K562 (cell line): ENCODE results near the gene ARHGAP8. TPM values are rescaled to one million over a fixed set of nuclear protein-coding genes. Genes with fewer than 3 reads are reported as not detected.

ENCODE experiments used
- ATAC-seq: fragments of 200-7000 bp; cut with Tn5 transposase; 3 replicates; pipeline ENCODE4 v1.9.1; 2020; ENCODE audit warnings: moderate library complexity
- BruUV-seq: library from RNA; stranded (reverse); fragments of 400-500 nt; replicated peaks from 2 replicates; lab custom pipeline; 2021; lab: Mats Ljungman, UMichigan
- CTCF ChIA-PET: fragments of 300-600 bp; formaldehyde crosslinking; extraction: SDS; loops from one replicate; lab custom pipeline; 2021; ENCODE audit warnings: low intra/inter-chr PET ratio; lab: Yijun Ruan, JAX
- POLR2A ChIA-PET: fragments of 300-600, 350-650 bp; sonication (Branson Sonifier 250); formaldehyde crosslinking; extraction: SDS; loops from one replicate; lab custom pipeline; 2021; ENCODE audit warnings: antibody characterized with exemption, inconsistent platforms; lab: Yijun Ruan, JAX
- DNase-seq, 4 experiments: peaks; one replicate each; pipeline versions ENCODE4 v3.0.0 to v3.0.0-alpha.2; 2011 to 2018; ENCODE audit warnings: low spot score in 3 of 4, mixed read lengths in 3 of 4; ENCODE audit errors: extremely low read depth in 1 of 4
- FAIRE-seq: peaks from 2 replicates; lab custom pipeline; 2011; peaks lifted over from hg19 to GRCh38; lab: Jason Lieb, UNC
- H2AFZ ChIP-seq: 2 replicates; pipeline ENCODE4 v1.6.0; 2011; ENCODE audit warnings: low read depth, low read length, control low read depth, inconsistent platforms
- H3K27ac ChIP-seq: fragments of 200-600 bp; 3 replicates; pipeline ENCODE4 v1.8.0; 2011; ENCODE audit warnings: low read depth, mild to moderate bottlenecking, control low read depth, inconsistent platforms, low read length, moderate library complexity, mixed read lengths; ENCODE audit errors: extremely low read depth
- H3K27me3 ChIP-seq, 2 experiments: fragments of 300-600 bp in 1 of 2; 2 replicates in 1 of 2; 3 replicates in 1 of 2; pipeline versions ENCODE4 v1.6.0 to v1.8.0; 2011; ENCODE audit warnings: inconsistent platforms in 2 of 2, low read length in 2 of 2, mild to moderate bottlenecking in 1 of 2, mixed read lengths in 1 of 2, moderate library complexity in 1 of 2; ENCODE audit not compliant: control insufficient read depth in 2 of 2, insufficient read depth in 2 of 2
- H3K36me3 ChIP-seq: fragments of 300-600 bp; 3 replicates; pipeline ENCODE4 v1.8.0; 2011; ENCODE audit warnings: mild to moderate bottlenecking, low read length, inconsistent platforms; ENCODE audit not compliant: control insufficient read depth, insufficient read depth
- H3K4me1 ChIP-seq, 2 experiments: fragments of 200-600 bp in 1 of 2; replicated peaks in 1 of 2; 2 replicates in 1 of 2; 3 replicates in 1 of 2; pipeline versions ENCODE4 v1.5.1 to v1.8.0; 2011; ENCODE audit warnings: inconsistent platforms in 2 of 2, low read length in 2 of 2, mild to moderate bottlenecking in 1 of 2, mixed read lengths in 1 of 2, moderate library complexity in 1 of 2; ENCODE audit not compliant: control insufficient read depth in 2 of 2, insufficient read depth in 2 of 2
- H3K4me2 ChIP-seq: 2 replicates; pipeline ENCODE4 v1.6.1; 2011; ENCODE audit warnings: low read length, control low read depth, inconsistent platforms, mixed read lengths; ENCODE audit not compliant: insufficient read depth
- H3K4me3 ChIP-seq: fragments of 200-600 bp; sonication (generic), shearing (Covaris generic); 2 replicates; pipeline ENCODE4 v1.5.1; 2016; ENCODE audit warnings: control low read depth, inconsistent platforms
- H3K79me2 ChIP-seq: fragments of 200-600 bp; 3 replicates; pipeline ENCODE4 v1.8.0; 2011; ENCODE audit warnings: low read length, inconsistent platforms; ENCODE audit not compliant: control insufficient read depth, insufficient read depth
- H3K9ac ChIP-seq, 2 experiments: 2 replicates each; pipeline versions ENCODE4 v1.6.0 to v1.6.1; 2011; ENCODE audit warnings: low read depth in 2 of 2, low read length in 2 of 2, control low read depth in 1 of 2, inconsistent platforms in 1 of 2, mild to moderate bottlenecking in 1 of 2, mixed read lengths in 1 of 2; ENCODE audit not compliant: insufficient read depth in 1 of 2
- H3K9me1 ChIP-seq: one replicate; pipeline ENCODE4 v1.6.0; 2011; ENCODE audit warnings: inconsistent platforms, mild to moderate bottlenecking, low read length, moderate library complexity; ENCODE audit not compliant: control insufficient read depth, insufficient read depth
- H3K9me3 ChIP-seq: replicated peaks from 2 replicates; pipeline ENCODE4 v1.5.1; 2011; ENCODE audit warnings: low read depth, low read length, inconsistent platforms; ENCODE audit not compliant: control insufficient read depth, insufficient read depth
- H4K20me1 ChIP-seq: replicated peaks from 2 replicates; pipeline ENCODE4 v1.6.1; 2011; ENCODE audit warnings: low read length, inconsistent platforms, mixed read lengths; ENCODE audit not compliant: control insufficient read depth, insufficient read depth
- ASH1L ChIP-seq: fragments of 450-650 bp; IDR thresholded peaks from 2 replicates; pipeline ENCODE4 v1.6.1; 2018; ENCODE audit warnings: borderline replicate concordance, mild to moderate bottlenecking, low read depth; ENCODE audit not compliant: partially characterized antibody
- HBP1 ChIP-seq: fragments of 450-650 bp; formaldehyde crosslinking; IDR thresholded peaks from 2 replicates; pipeline ENCODE4 v1.4.0; 2022; ENCODE audit warnings: missing genetic modification characterization
- HIVEP1 ChIP-seq: fragments of 250-450 bp; sonication (Bioruptor Pico); IDR thresholded peaks from 2 replicates; pipeline ENCODE4 v1.4.0; 2020; ENCODE audit warnings: mild to moderate bottlenecking
- IRF2 ChIP-seq: sonication (generic); formaldehyde crosslinking; IDR thresholded peaks from 2 replicates; pipeline ENCODE4 v1.8.1; 2022; ENCODE audit warnings: mild to moderate bottlenecking, missing genetic modification reagents
- KDM1A ChIP-seq, 2 experiments: fragments of 450-650 bp; IDR thresholded peaks; 2 replicates each; pipeline ENCODE4 v1.6.1; 2016; ENCODE audit warnings: mild to moderate bottlenecking in 2 of 2
- MTF1 ChIP-seq: fragments of 250-450 bp; sonication (Bioruptor Pico); IDR thresholded peaks from 2 replicates; pipeline ENCODE4 v1.9.0; 2021; ENCODE audit warnings: moderate library complexity, mild to moderate bottlenecking, inconsistent platforms, borderline replicate concordance
- NCOA6 ChIP-seq: fragments of 450-650 bp; IDR thresholded peaks from 2 replicates; pipeline ENCODE4 v1.6.1; 2017; ENCODE audit warnings: mild to moderate bottlenecking
- NONO ChIP-seq, 2 experiments: fragments of 200-400 bp in 1 of 2; fragments of 450-650 bp in 1 of 2; formaldehyde crosslinking in 1 of 2; IDR thresholded peaks; 2 replicates each; pipeline ENCODE4 v1.6.1; 2017; ENCODE audit warnings: low read depth in 2 of 2, mild to moderate bottlenecking in 2 of 2, moderate library complexity in 2 of 2, low read length in 1 of 2
- RB1 ChIP-seq: fragments of 450-650 bp; IDR thresholded peaks from 2 replicates; pipeline ENCODE4 v1.6.1; 2017; ENCODE audit warnings: low read depth, mild to moderate bottlenecking
- REST ChIP-seq, 2 experiments: fragments of 450-650 bp; formaldehyde crosslinking in 1 of 2; IDR thresholded peaks; 2 replicates each; pipeline versions ENCODE4 v1.4.0 to v1.6.1; 2014 to 2020; ENCODE audit warnings: mild to moderate bottlenecking in 2 of 2, borderline replicate concordance in 1 of 2, low read depth in 1 of 2
- ZBTB8A ChIP-seq: fragments of 450-650 bp; IDR thresholded peaks from 2 replicates; pipeline ENCODE4 v1.6.1; 2018; ENCODE audit warnings: mild to moderate bottlenecking, moderate library complexity; ENCODE audit not compliant: partially characterized antibody
- ZNF507 ChIP-seq: conservative IDR thresholded peaks from 2 replicates; pipeline ENCODE4 v1.6.1; 2017; ENCODE audit warnings: missing genetic modification characterization, missing compliant biosample characterization
- ZNF707 ChIP-seq: fragments of 250-450 bp; sonication (Bioruptor Pico); conservative IDR thresholded peaks from 2 replicates; pipeline ENCODE4 v1.8.0; 2022; ENCODE audit warnings: inconsistent platforms, mild to moderate bottlenecking, moderate library complexity
- WGBS: fragments of 100-300 bp; shearing (Covaris generic); methylation state at CpG from one replicate; pipeline ENCODE4 v1.1.6; 2016; ENCODE audit warnings: low coverage, mixed read lengths; ENCODE audit not compliant: insufficient coverage; ENCODE audit errors: missing lambda C conversion rate; 5-methylcytosine and 5-hydroxymethylcytosine counted together
- in situ Hi-C: fragments of 300-500 bp; cut with MboI; formaldehyde crosslinking; loops from 4 replicates; pipeline ENCODE4 v1.15.0; 2018; ENCODE audit warnings: inconsistent platforms, mixed read lengths
- intact Hi-C: fragments of 100-400 bp; cut with micrococcal nuclease; formaldehyde crosslinking; loops from 2 replicates; pipeline ENCODE4 v1.14.2; 2022
- polyA plus RNA-seq, 8 experiments: library from polyadenylated mRNA; depleted of rRNA in 4 of 8; stranded (reverse) in 5 of 8; unstranded in 3 of 8; fragments of >200 nt; fragmentation: Nextera tagmentation in 2 of 8; fragmentation: Illumina TruSeq in 1 of 8; extraction: Ambion mirVana in 2 of 8; extraction: Trizol in 1 of 8; gene quantifications; 2 replicates each; pipeline versions ENCODE4 v1.2.1 to v1.2.3, GENCODE V29; 2011 to 2014; ENCODE audit warnings: inconsistent platforms in 1 of 8, missing spikeins in 1 of 8
- total RNA-seq, 7 experiments: library from RNA; depleted of rRNA in 6 of 7; stranded (reverse); fragments of >200 nt in 6 of 7; fragmentation: Illumina TruSeq in 2 of 7; extraction: Trizol in 2 of 7; gene quantifications; 2 replicates each; pipeline versions ENCODE4 v1.2.1 to v1.2.3, GENCODE V29; 2011 to 2021; ENCODE audit warnings: low replicate concordance in 1 of 7

The ARHGAP8 gene
- total and polyA plus RNA-seq, 9 of the 15 experiments (the other 6 are each of a cell fraction or from before 2014, with no cell fraction given), result 0.15 to 2.2 (median 0.62) TPM

- TF ChIP-seq IRF2, result no peak
- TF ChIP-seq NONO (IDR thresholded peaks at IDR 0.05; ENCODE audit: low read depth in 2 of 2, low read length in 1 of 2), result no peak
- TF ChIP-seq HBP1 (CRISPR knock-in tag), result no peak
- no peak for TF ChIP-seq MTF1 (CRISPR knock-in tag)
- no peak for TF ChIP-seq ZNF507 (tag)
These were observed 3.0 kb downstream of the ARHGAP8 start (continued) for GRCh38 chr22:44755417-44755816.

GRCh38 chr22:44755956-44756361 is 3.6 kb downstream of the ARHGAP8 start:
- H3K27me3 ChIP-seq, result peaks cover 7 to 38% of the 10 kb centered on the region in 2 experiments; a peak in 3 of 5 replicates
- TF ChIP-seq ASH1L (no peak), HIVEP1 (no peak), RB1 (no peak), ZBTB8A (no peak), ZNF707 (CRISPR knock-in tag) (no peak), REST (IDR thresholded peaks at IDR 0.05; ENCODE audit: borderline replicate concordance) (no peak), REST (CRISPR knock-in tag; IDR thresholded peaks at IDR 0.05; ENCODE audit: low read depth) (no peak), NCOA6 (no peak), KDM1A (IDR thresholded peaks at IDR 0.05) (no peak)

More at GRCh38 chr22:44755956-44756361, 3.6 kb downstream of the ARHGAP8 start:
- Histone ChIP-seq H3K9me3 (no peaks in the 10 kb centered on the region), H3K4me3 (no peak overlapping the region), H3K4me1 (peaks cover 0 to 15% of the 10 kb centered on the region in 2 experiments; a peak in 2 of 5 replicates), H3K27ac (no peak overlapping the region), H4K20me1 (0 out of 2 replicates have a peak, but pooled peaks cover 4% of the 10 kb centered on the region), H3K4me2 (no peak overlapping the region), H3K9me1 (no peaks in the 10 kb centered on the region), H3K36me3 (no peaks in the 10 kb centered on the region), H3K79me2 (no peaks in the 10 kb centered on the region), H2AFZ (no peak overlapping the region), H3K9ac (no peak overlapping the region)
- DNase-seq, result no peak
- POLR2A ChIA-PET, result no interaction called here
- ATAC-seq, result no peak
- WGBS, result 10% methylated on average over 8 of the region's 9 CpGs
- CTCF ChIA-PET, result no interaction called here
- in situ Hi-C loops, result no loop called here
- no TSS peak for BruUV-seq
- no peak for FAIRE-seq
- intact Hi-C loops, result no loop called here
